ENCODE data around the gene SLC10A2. TPM values are rescaled to one million over a fixed set of nuclear protein-coding genes. Genes with fewer than 3 reads are reported as not detected.

The SLC10A2 gene
- polyA plus RNA-seq, 3 donors, result not detected

DNA sequence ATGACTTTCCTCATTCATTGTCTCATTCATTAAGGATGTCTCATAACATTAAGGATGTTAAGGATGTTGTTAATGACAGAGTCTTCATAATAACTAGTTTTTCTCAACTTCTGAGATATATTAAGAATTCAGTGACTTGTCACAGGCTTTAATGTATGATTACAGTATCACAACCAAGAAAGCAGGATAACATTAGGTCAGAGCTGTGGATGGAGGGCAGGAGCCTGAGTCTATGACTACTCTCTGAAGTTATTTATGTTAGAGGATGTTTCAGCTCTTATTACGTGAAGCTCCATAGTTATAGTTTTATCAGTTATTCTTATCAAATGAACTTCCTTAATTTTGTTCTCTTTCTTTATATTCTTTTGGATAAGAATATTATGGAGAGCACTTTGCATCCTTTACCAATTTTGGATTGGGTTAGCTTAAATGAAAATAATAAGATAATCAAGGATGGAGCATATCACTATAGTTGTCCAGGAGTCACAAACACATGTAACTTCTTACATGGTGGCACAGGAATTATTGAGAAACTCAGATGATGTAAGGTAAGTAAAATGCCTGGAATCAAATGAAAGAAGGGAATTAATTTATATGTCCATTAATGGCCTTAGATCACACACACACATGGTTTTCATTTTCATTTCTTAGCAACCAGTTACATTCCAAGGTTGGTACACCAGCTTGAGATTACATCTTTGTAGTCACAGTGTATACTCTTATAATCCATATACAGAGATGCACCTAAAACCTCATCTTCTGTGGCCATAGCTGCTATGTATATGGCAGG lies 57.0 kb downstream of the SLC10A2 start:
- H3K4me1 ChIP-seq (ENCODE audit: control insufficient read depth in 1 of 2, insufficient read depth in 2 of 2, low read length in 2 of 2), result no peaks in the 10 kb centered on the region
- Mint-ChIP-seq H3K27ac (no peak overlapping the region), H3K9me3 (peaks cover 0 to 10% (median 2%) of the 10 kb centered on the region in 7 donors), H3K27me3 (ENCODE audit: low read depth in 3 of 3) (peaks cover 0 to 2% (median 0%) of the 10 kb centered on the region in 3 donors), H3K4me1 (peaks cover 13% of the 10 kb centered on the region), H3K4me3 (no peak overlapping the region), H3K36me3 (no peaks in the 10 kb centered on the region)
- DNase-seq, result no peak
- no peaks in the 10 kb centered on the region for H3K27me3 ChIP-seq (ENCODE audit: control insufficient read depth in 2 of 2, insufficient read depth in 2 of 2, low read length in 2 of 2)
- TF ChIP-seq, protein P1, sequence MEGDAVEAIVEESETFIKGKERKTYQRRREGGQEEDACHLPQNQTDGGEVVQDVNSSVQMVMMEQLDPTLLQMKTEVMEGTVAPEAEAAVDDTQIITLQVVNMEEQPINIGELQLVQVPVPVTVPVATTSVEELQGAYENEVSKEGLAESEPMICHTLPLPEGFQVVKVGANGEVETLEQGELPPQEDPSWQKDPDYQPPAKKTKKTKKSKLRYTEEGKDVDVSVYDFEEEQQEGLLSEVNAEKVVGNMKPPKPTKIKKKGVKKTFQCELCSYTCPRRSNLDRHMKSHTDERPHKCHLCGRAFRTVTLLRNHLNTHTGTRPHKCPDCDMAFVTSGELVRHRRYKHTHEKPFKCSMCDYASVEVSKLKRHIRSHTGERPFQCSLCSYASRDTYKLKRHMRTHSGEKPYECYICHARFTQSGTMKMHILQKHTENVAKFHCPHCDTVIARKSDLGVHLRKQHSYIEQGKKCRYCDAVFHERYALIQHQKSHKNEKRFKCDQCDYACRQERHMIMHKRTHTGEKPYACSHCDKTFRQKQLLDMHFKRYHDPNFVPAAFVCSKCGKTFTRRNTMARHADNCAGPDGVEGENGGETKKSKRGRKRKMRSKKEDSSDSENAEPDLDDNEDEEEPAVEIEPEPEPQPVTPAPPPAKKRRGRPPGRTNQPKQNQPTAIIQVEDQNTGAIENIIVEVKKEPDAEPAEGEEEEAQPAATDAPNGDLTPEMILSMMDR (IDR thresholded peaks at IDR 0.05), result no peak
- no peak overlapping the region for H3K4me2 ChIP-seq (replicated peaks; ENCODE audit: extremely low read depth, low read length, poor library complexity, severe bottlenecking)
- intact Hi-C loops (cut with micrococcal nuclease), result no loop called here
- H3K27ac ChIP-seq (ENCODE audit: low read depth in 1 of 2, low read length in 2 of 2), result no peak overlapping the region
- no CpG with 5 or more reads among the region's 1 CpG for WGBS (ENCODE audit: insufficient coverage)
- no peaks in the 10 kb centered on the region for H4K20me1 ChIP-seq (ENCODE audit: insufficient read depth, low read length)
- no peaks in the 10 kb centered on the region for H3K9me3 ChIP-seq (replicated peaks in 1 of 2; ENCODE audit: control insufficient read depth in 1 of 2, insufficient read depth in 1 of 2, low read length in 2 of 2)
- H3K9ac ChIP-seq (ENCODE audit: insufficient read depth, low read length, poor library complexity, severe bottlenecking), result no peak overlapping the region
- H3K79me2 ChIP-seq (ENCODE audit: insufficient read depth, low read length), result no peaks in the 10 kb centered on the region
- H3K36me3 ChIP-seq (replicated peaks in 1 of 2; ENCODE audit: control insufficient read depth in 1 of 2, insufficient read depth in 2 of 2, low read length in 2 of 2), result no peaks in the 10 kb centered on the region
- no peak overlapping the region for H3K4me3 ChIP-seq (replicated peaks in 1 of 3; ENCODE audit: low read depth in 2 of 3, low read length in 3 of 3)
- no peak overlapping the region for H2AFZ ChIP-seq (ENCODE audit: insufficient read depth, low read depth, low read length, poor library complexity, severe bottlenecking)

GRCh38 chr13:103007427-103007762 lies 58.8 kb downstream of the SLC10A2 start:
- Histone ChIP-seq H3K79me2 (ENCODE audit: insufficient read depth, low read length) (no peaks in the 10 kb centered on the region), H3K9me3 (replicated peaks in 1 of 2; ENCODE audit: control insufficient read depth in 1 of 2, insufficient read depth in 1 of 2, low read length in 2 of 2) (peaks cover 0 to 4% of the 10 kb centered on the region in 2 donors), H3K27ac (ENCODE audit: low read depth in 1 of 2, low read length in 2 of 2) (no peak overlapping the region), H3K4me1 (ENCODE audit: control insufficient read depth in 1 of 2, insufficient read depth in 2 of 2, low read length in 2 of 2) (no peaks in the 10 kb centered on the region), H3K27me3 (ENCODE audit: control insufficient read depth in 2 of 2, insufficient read depth in 2 of 2, low read length in 2 of 2) (no peaks in the 10 kb centered on the region), H3K36me3 (replicated peaks in 1 of 2; ENCODE audit: control insufficient read depth in 1 of 2, insufficient read depth in 2 of 2, low read length in 2 of 2) (no peaks in the 10 kb centered on the region), H2AFZ (ENCODE audit: insufficient read depth, low read depth, low read length, poor library complexity, severe bottlenecking) (no peak overlapping the region), H4K20me1 (ENCODE audit: insufficient read depth, low read length) (no peaks in the 10 kb centered on the region), H3K4me3 (replicated peaks in 1 of 3; ENCODE audit: low read depth in 2 of 3, low read length in 3 of 3) (no peak overlapping the region), H3K9ac (ENCODE audit: insufficient read depth, low read length, poor library complexity, severe bottlenecking) (no peak overlapping the region), H3K4me2 (replicated peaks; ENCODE audit: extremely low read depth, low read length, poor library complexity, severe bottlenecking) (no peak overlapping the region)
- Mint-ChIP-seq H3K27ac (no peak overlapping the region), H3K4me3 (no peak overlapping the region), H3K36me3 (no peaks in the 10 kb centered on the region), H3K9me3 (peaks cover 0 to 10% (median 2%) of the 10 kb centered on the region in 7 donors), H3K4me1 (peaks cover 13% of the 10 kb centered on the region), H3K27me3 (ENCODE audit: low read depth in 3 of 3) (peaks cover 0 to 2% (median 0%) of the 10 kb centered on the region in 3 donors)
- no peak for DNase-seq
- intact Hi-C loops (cut with micrococcal nuclease), result no loop called here
- TF ChIP-seq, protein P1 (IDR thresholded peaks at IDR 0.05), result no peak
- no CpG with 5 or more reads among the region's 4 CpGs for WGBS (ENCODE audit: insufficient coverage)

Measured in CD14-positive monocyte (primary cell).